ENCODE results near the gene MRPL30.
"Not testable (repeated sequence)": the region's sequence is repeated elsewhere in the genome, so short reads cannot be mapped to it uniquely, and the experiment has no call there.

Gene MRPL30

GRCh38 chr2:99184811-99185210, 3.8 kb downstream of the MRPL30 start:
- DNase-seq (ENCODE audit: low read depth), result no peak

GRCh38 chr2:99187011-99187410, 6.0 kb downstream of the MRPL30 start:
- DNase-seq (ENCODE audit: low read depth), result no peak

DNA sequence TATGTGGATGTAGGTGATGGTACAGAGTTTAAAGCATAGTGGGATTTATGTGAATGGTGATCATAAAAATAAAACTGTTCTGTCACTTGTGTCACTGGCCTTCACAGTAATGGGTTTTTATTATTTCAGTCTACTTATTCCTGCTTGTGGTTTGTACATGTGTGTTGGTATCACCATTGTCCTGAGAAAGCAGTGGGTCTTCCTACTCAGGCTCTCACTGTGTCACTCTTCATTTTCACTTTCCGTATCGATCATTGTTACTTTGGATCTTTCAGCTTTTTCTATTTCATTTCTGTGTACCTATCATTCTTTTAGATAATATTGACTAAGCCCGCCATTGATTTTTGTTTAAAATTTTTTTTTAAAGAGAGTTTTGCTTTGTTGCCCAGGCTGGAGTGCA, 7.4 kb downstream of the MRPL30 start:
- DNase-seq (ENCODE audit: low read depth), result no peak

DNA sequence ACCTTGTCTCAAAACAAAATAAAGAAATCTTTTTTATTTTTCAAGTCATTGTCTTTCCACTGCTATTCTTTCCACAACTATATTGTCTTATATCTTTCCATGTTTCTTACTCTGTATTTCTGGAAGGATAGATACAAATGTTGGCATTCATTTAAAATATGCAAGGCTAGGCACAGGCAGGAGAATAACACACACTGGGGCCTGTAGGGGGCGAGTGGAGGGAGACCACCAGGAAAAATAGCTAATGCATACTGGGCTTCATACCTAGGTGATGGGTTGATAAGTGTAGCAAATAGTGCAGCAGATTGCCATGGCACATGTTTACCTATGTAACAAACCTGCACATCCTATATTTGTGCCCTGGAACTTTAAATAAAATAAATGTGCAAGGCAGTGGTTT, 9.6 kb downstream of the MRPL30 start:
- no peak for DNase-seq (ENCODE audit: low read depth)

DNA sequence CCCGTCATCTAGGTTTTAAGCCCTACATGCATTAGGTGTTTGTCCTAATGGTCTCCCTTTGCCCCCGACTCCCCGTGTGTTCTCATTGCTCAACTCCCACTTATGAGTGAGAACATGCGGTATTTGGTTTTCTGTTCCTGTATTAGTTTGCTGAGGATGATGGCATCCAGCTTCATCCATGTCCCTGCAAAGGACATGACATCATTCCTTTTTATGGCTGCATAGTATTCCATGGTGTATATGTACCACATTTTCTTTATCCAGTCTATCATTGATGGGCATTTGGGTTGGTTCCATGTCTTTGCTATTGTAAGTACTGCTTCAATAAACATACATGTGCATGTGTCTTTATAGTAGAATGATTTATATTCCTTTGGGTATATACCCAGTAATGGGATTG, 11.4 kb downstream of the MRPL30 start:
- DNase-seq (ENCODE audit: low read depth), result not testable (repeated sequence)

- no peak for DNase-seq (ENCODE audit: low read depth)
These were observed 17.3 kb downstream of the MRPL30 start for GRCh38 chr2:99198103-99198841.

GRCh38 chr2:99200076-99200800, 19.3 kb downstream of the MRPL30 start:
- DNase-seq (ENCODE audit: low read depth), result no peak

DNA sequence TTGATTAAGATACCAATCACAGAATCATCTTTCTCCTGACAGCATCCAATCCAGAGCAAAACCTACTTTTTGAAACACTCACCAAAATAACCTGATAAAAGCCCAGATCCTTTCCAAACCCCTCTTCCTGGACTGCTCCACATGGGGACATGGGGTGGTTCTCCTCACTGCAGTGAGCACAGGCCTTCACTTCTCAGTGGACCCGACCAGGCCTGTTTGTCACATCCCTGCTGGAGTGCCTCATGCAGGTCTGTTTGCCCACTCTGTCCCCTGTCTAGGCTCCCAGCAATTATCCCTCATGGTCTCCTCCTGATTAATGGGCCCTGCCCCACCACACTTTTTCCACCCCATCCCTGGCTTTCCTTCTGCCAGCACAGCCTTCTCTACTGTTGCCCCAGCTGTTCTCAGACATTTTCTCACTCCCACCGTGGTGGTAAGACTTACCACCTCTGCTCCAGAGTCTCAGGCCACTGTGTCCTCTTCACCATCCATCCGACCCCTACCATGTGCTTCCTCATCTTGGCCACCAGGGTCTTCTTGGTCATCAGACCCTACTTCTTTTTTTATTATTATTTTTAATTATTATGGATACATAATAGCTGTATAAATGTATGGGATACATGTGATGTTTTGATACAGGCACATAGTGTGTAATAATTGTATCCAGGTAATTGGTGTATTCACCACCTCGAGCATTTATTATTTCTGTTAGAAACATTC, 21.1 kb downstream of the MRPL30 start:
- DNase-seq (ENCODE audit: low read depth), result no peak

DNA sequence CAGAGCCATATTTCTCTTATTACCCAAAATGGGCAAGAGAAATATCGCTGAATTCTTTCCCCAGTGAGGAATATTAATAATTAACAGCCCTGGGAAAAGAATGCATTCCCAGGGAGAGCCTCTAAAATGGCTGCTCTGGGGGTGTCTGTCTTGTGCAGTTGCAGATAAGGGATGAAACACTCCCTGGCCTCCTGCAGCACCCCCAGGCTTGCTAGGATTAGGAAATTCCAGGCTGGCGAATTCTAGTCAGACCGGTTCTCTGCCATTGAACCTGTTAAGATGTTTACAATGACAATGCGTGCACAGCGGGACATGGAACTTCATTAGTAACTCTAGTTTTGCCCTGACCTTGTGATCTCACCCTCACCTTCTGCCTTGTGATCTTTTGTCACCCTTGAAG, 24.5 kb downstream of the MRPL30 start:
- DNase-seq (ENCODE audit: low read depth), result no peak

DNA sequence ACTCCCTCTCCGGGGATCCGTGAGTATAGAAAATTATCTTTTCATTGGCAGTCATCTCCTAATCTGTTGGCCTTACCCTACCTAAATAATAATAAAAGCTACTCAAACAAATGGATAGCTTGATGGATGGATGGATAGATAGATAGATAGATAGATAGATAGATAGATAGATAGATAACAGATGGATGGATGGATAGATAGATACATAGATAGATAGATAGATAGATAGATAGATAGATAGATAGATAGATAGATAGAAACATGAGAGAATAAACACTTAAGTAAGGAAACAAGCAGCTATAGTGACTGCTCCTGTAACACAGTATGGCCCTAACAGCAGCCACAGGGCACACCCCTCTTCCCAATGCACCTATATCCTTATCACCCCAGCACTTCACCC, 35.1 kb downstream of the MRPL30 start:
- no peak for DNase-seq (ENCODE audit: low read depth)

GRCh38 chr2:99217929-99218501, 37.0 kb downstream of the MRPL30 start:
- DNase-seq (ENCODE audit: low read depth), result no peak

- not testable (repeated sequence) for DNase-seq (ENCODE audit: low read depth)
These were observed 52.2 kb downstream of the MRPL30 start for GRCh38 chr2:99233177-99233576.

GRCh38 chr2:99238599-99238998, 57.6 kb downstream of the MRPL30 start:
- DNase-seq (ENCODE audit: low read depth), result no peak

DNA sequence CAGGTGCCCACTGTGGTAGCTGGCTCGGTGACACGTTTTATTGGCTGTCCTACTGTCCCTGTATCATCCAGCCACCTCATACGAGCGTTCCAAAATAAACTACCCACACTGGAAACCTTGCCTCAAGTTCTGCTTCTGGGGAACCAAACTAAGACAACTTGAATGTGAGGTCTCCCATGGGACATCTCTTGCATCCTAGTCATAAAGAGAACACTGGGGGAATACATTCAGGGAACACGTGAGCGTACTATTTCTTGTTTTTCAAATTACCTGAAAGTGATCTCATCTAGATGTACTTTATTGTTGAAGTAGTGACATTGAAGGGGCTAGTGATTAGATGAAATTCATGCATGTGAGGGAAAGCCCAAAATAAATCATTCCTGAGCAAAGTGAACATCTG, 59.4 kb downstream of the MRPL30 start:
- DNase-seq (ENCODE audit: low read depth), result no peak

- DNase-seq (ENCODE audit: low read depth), result no peak
These were observed 61.2 kb downstream of the MRPL30 start for GRCh38 chr2:99242151-99242550.
